ENCODE results near the gene PRICKLE3.

Gene PRICKLE3, protein sequence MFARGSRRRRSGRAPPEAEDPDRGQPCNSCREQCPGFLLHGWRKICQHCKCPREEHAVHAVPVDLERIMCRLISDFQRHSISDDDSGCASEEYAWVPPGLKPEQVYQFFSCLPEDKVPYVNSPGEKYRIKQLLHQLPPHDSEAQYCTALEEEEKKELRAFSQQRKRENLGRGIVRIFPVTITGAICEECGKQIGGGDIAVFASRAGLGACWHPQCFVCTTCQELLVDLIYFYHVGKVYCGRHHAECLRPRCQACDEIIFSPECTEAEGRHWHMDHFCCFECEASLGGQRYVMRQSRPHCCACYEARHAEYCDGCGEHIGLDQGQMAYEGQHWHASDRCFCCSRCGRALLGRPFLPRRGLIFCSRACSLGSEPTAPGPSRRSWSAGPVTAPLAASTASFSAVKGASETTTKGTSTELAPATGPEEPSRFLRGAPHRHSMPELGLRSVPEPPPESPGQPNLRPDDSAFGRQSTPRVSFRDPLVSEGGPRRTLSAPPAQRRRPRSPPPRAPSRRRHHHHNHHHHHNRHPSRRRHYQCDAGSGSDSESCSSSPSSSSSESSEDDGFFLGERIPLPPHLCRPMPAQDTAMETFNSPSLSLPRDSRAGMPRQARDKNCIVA

GRCh38 chrX:49186125-49187027 lies at the start of gene PRICKLE3:
TSS of gene PRICKLE3 (minus strand) at chrX:49186373. CDS start at chrX:49186297, 76 bp downstream.
- DNase-seq (ENCODE audit: low read depth in 1 of 2, low spot score in 1 of 2), result peak; percentile 46 to 54

- DNase-seq (ENCODE audit: low read depth in 1 of 2, low spot score in 1 of 2), result no peak
Observed at GRCh38 chrX:49233887-49234555, 47.8 kb upstream of the PRICKLE3 start.

DNA sequence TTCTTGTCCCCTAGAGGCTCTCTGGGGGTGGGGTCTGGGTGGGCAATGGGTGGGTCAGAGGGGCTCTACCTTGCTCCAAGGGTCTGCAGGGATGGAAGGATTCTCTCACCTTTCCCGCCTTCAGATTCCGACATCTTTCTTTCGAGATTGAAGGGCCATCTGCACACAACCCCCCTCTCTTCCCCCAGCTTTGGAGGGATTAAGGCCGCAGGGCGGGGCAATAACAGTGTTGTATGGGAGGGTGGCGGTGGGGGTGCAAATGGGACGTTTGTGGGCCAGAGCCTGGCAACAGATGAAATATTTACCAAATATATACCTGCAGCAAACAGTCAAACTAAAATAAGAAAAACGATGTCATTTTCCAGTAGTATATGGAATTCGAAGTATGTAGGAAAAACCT lies 47.0 kb upstream of the PRICKLE3 start, which contains the start of gene CACNA1F:
Gene CACNA1F, minus strand, starts transcription at position 165 of the 400 bp plus-strand sequence. Its CDS starts 31 bp downstream, at position 134.
- DNase-seq (ENCODE audit: low read depth in 1 of 2, low spot score in 1 of 2), result no peak

DNA sequence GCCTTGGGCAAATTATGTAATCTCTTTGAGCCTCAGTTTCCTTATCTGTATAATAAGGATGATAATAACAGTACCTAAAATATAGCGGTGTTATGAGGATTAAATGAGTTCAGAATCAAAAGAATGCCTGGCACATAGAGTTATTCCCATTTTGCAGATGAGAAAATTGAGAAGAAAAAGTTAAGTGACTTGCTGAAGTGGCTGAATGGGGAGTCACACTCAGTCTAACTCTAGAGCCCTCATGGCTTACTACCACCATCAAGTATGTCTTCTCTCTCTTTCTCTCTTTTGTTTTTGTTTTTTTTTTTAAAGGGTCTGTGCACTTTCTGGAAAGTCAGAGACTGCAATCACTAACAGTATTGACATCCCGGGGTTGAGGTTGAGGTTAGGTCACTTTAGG lies 46.4 kb upstream of the PRICKLE3 start:
- no peak for DNase-seq (ENCODE audit: low read depth in 1 of 2, low spot score in 1 of 2)

DNA sequence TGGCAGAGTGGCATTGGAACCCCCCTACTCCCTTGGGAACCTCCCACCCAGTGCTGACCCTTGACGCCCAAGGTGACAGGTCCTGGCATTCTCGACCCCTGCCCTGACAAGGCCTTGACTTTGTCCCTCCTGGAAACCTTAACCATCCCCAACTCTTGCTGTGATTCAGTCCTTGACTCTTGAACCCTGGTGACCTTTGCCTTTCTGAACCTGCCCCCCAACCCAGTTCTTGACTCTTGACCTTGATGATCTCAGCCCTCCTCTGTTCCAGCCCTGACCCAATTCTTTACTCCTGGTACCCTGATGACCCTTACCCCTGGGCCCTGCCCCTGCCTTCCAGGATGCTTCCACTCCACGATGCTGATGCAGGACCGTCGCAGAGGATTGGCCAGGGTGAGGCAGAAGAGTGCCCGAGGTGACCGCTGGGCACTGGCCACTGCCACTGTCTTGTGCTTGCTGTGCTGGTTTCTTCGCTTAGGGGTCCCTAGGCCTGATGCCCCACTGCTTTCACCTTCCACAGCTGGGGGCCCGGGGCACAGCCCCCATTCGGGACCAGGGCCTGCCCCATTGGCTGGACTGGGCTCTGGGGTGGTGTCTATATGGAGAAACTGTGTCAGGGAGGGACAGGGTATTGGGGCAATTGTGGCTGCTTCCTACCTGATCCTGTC lies 45.3 kb upstream of the PRICKLE3 start:
- DNase-seq (ENCODE audit: low read depth in 1 of 2, low spot score in 1 of 2), result no peak

DNA sequence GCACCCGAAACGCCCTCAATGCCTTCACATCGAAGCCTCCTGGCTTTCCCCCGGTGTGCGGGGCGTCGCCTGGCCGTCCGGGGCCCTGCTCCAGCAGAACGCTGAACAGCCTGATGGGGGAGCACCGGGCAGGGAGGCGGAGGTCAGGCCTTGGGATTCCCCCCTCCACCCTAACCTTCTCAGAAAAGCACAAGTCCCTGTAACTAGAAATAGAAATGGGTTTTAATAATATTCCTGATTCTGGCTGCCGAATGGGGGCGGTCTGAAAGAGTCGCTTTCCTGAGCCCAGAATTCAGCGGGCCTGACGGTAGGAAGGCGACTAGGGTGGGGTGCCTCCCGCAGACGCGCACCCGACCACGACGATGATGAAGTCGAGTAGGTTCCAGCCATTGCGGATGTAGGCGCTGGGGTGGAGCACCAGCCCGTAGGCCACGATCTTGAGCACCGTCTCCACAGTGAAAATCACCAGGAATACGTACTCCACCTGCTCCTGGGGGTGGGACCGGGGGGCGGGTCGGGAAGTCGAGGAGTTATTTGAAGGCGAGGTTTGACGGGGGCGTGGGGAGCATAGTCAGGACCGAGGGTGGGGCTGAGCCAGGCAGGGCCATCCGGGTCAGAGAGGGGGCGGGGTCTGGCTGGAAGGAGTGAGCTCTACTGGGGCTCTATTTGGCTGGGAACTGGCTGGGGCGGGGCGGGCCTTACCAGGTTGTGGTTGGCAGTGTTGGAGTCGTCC lies 44.5 kb upstream of the PRICKLE3 start:
- peak; percentile 4 to 22 for DNase-seq (ENCODE audit: low read depth in 1 of 2, low spot score in 1 of 2)

- no peak for DNase-seq (ENCODE audit: low read depth in 1 of 2, low spot score in 1 of 2)
Observed at GRCh38 chrX:49228185-49228584, 42.0 kb upstream of the PRICKLE3 start.

DNA sequence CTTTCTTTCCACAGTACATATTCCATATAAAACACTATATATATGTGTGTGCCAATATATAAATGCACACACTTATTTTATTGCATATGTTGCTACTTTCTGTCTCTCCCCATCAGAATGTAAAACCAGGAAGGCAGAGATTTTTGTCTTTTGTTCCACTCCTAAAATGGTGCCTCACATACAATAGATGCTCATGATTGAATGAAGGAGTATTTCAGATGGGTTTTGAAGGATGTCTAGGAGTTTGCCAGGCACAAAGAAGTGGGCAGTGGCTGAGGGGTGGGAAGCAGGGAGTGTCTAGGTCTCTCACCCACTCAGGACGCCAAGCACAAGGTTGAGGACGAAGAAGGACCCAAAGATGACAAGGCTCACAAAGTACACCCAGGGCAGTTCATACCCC lies 41.6 kb upstream of the PRICKLE3 start:
- DNase-seq (ENCODE audit: low read depth in 1 of 2, low spot score in 1 of 2), result no peak

GRCh38 chrX:49226946-49227345 lies 40.8 kb upstream of the PRICKLE3 start:
- DNase-seq (ENCODE audit: low read depth in 1 of 2, low spot score in 1 of 2), result no peak

DNA sequence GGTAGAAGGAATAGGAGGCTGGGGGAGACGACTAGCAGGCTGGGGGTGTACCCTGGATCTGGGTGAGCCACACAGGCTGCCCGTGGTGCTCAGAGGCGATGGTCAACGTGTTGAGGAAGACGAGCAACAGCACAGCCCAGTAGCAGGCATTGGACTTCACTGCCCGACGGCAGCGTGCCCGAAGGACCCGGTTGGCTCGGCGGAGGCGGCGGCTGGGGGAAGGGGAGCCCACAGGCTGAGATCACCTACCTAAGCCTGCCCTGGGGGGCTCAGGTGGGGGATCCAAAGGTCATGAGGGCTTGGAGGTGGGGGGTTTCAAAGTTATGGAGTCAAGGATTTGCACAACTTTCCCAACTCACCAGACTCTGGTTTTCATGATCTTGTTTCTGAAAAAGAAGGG lies 39.7 kb upstream of the PRICKLE3 start:
- no peak for DNase-seq (ENCODE audit: low read depth in 1 of 2, low spot score in 1 of 2)

DNA sequence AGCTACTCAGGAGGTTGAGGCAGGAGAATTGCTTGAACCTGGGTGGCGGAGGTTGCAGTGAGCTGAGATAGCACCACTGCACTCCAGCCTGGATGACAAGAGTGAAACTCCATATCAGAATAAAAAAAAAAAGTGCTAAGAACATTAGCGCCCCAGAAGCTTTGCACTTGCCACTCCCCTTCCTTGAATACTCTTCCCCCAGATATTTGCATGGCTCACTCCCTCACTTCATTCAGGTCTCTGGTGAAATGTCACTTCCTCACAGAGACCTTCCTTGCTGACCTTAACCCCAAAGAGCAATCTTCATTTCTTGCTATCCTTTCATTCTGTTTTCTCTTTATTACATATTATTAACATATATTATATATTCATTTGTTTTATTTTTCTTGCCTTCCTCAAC lies 35.7 kb upstream of the PRICKLE3 start:
- no peak for DNase-seq (ENCODE audit: low read depth in 1 of 2, low spot score in 1 of 2)

GRCh38 chrX:49220100-49220499 lies 33.9 kb upstream of the PRICKLE3 start:
- no peak for DNase-seq (ENCODE audit: low read depth in 1 of 2, low spot score in 1 of 2)

GRCh38 chrX:49214996-49215526 lies 28.9 kb upstream of the PRICKLE3 start:
- DNase-seq (ENCODE audit: low read depth in 1 of 2, low spot score in 1 of 2), result no peak

- DNase-seq (ENCODE audit: low read depth in 1 of 2, low spot score in 1 of 2), result no peak
Observed at GRCh38 chrX:49214416-49214815, 28.2 kb upstream of the PRICKLE3 start.

- DNase-seq (ENCODE audit: low read depth in 1 of 2, low spot score in 1 of 2), result no peak
Observed at GRCh38 chrX:49212861-49213260, 26.7 kb upstream of the PRICKLE3 start.

- no peak for DNase-seq (ENCODE audit: low read depth in 1 of 2, low spot score in 1 of 2)
Observed at GRCh38 chrX:49212209-49212608, 26.0 kb upstream of the PRICKLE3 start.

DNA sequence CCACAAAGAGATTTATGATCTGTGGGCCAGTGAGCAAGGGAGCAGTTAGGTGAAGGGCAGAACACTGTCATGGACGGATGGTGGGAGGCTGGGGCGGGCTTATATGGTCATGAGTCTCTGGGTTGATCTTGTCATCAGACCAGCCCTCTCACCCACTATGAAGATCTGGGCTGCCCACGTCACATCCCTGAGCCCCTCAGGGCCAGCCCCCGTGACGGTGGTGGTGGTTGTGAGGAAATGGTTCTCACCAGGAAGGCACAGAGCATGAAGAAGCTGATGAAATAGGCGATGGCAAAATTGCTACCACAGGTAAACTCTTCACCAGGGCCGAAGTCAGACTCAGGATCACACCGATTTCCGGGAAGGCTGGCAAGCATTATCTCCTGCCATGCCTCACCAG lies 24.9 kb upstream of the PRICKLE3 start:
- DNase-seq (ENCODE audit: low read depth in 1 of 2, low spot score in 1 of 2), result no peak

DNA sequence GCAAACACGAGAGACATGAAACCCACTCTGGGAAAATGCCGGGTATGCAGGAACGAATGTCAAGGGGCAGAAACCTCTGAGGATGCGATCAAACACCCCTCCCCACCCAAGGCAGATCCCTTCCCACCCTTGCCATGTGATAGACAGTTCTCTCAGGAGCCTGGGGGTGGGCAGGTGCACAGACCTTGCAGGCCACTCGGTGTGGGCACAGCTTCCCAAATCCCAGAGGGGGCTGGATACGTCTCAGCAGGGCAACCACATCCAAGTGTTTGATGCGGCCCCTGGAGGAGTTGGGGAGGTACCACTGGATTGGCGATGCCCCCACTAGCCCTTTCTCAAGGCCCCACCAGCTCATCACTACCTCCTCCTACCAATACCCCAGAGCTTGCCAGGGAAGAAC lies 24.2 kb upstream of the PRICKLE3 start:
- no peak for DNase-seq (ENCODE audit: low read depth in 1 of 2, low spot score in 1 of 2)

GRCh38 chrX:49209434-49210251 lies 23.5 kb upstream of the PRICKLE3 start:
- no peak for DNase-seq (ENCODE audit: low read depth in 1 of 2, low spot score in 1 of 2)
